ENCODE measurements around the gene TRIM33. TPM values are rescaled to one million over a fixed set of nuclear protein-coding genes. Genes with fewer than 3 reads are reported as not detected.

The TRIM33 gene
- total RNA-seq, 1 experiment from 2014 or later, result 53.8 TPM

DNA sequence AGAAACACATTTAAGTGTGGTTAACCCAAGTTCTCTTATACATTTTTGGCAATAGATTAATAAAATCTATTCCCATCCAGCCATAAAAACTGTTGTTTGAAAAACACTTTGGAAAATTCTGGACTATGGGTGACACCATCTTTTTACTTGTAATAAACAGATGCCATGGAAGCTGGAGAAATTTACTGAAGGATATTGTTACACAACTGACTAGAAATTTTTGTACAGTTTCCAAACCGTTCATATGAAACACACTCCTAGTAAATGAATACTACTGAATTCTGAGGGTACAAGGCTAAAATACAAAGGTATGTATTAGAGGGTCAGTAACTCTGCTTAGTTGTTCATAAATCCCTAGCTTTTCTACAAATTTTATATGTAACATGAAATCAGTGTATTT, 48.7 kb downstream of the TRIM33 start:
- Histone ChIP-seq H3T11ph (ENCODE audit: low read length) (no peak overlapping the region), H3K23ac (ENCODE audit: insufficient read length, low read depth, low read length) (no peak overlapping the region), H3K9me3 (ENCODE audit: control insufficient read depth, low read depth, low read length) (no peaks in the 10 kb centered on the region), H3K79me2 (ENCODE audit: insufficient read depth, low read length) (peaks cover 6% of the 10 kb centered on the region; the same call in 1 of the 2 replicates), H3K4me2 (ENCODE audit: insufficient read depth, insufficient read length, low read length) (no peak overlapping the region), H4K91ac (ENCODE audit: insufficient read length, low read depth, low read length) (no peak overlapping the region), H2BK12ac (ENCODE audit: insufficient read length, low read depth, low read length) (no peak overlapping the region), H3K18ac (ENCODE audit: insufficient read length, low read depth, low read length) (no peak overlapping the region), H2BK15ac (ENCODE audit: low read depth, low read length) (no peak overlapping the region), H3K14ac (ENCODE audit: insufficient read depth, low read length) (no peak overlapping the region), H3K79me1 (ENCODE audit: insufficient read depth, low read depth, low read length, poor library complexity, severe bottlenecking) (peaks cover 6% of the 10 kb centered on the region), H3K4ac (ENCODE audit: low read depth, low read length) (no peak overlapping the region), H3K4me1 (ENCODE audit: insufficient read depth, low read length) (no peaks in the 10 kb centered on the region), H3K56ac (ENCODE audit: insufficient read length, low read depth, low read length) (no peak overlapping the region), H2AK5ac (ENCODE audit: insufficient read length, low read length) (no peak overlapping the region), H3K27ac (ENCODE audit: insufficient read length, low read depth, low read length) (no peak overlapping the region), H2BK20ac (ENCODE audit: low read depth, low read length, poor library complexity, severe bottlenecking) (no peak overlapping the region), H2BK5ac (ENCODE audit: insufficient read length, low read length) (no peak overlapping the region), H4K5ac (ENCODE audit: insufficient read length, low read depth, low read length) (no peak overlapping the region), H4K8ac (replicated peaks; ENCODE audit: insufficient read length, low read depth, low read length) (no peak overlapping the region), H3K23me2 (ENCODE audit: insufficient read length, low read depth, low read length, poor library complexity, severe bottlenecking) (no peaks in the 10 kb centered on the region), H4K20me1 (ENCODE audit: control insufficient read depth, insufficient read depth, insufficient read length) (no peaks in the 10 kb centered on the region), H2BK120ac (ENCODE audit: low read depth, low read length, poor library complexity, severe bottlenecking) (no peak overlapping the region), H2AFZ (ENCODE audit: low read length) (no peak overlapping the region), H3K27me3 (ENCODE audit: insufficient read depth, low read length) (no peaks in the 10 kb centered on the region), H3K9ac (ENCODE audit: extremely low read depth, insufficient read length, low read length) (no peak overlapping the region)
- Mint-ChIP-seq H3K27me3 (ENCODE audit: low read depth) (no peaks in the 10 kb centered on the region), H3K4me3 (no peak overlapping the region), H3K36me3 (ENCODE audit: insufficient read depth in 1 of 3, low read depth in 3 of 3) (peaks cover 6 to 27% (median 6%) of the 10 kb centered on the region in 3 experiments; a peak in 6 of 7 replicates), H3K4me1 (peaks cover 40 to 44% of the 10 kb centered on the region in 2 experiments), H3K27ac (no peak overlapping the region), H3K9me3 (no peaks in the 10 kb centered on the region)
- no peak for TF ChIP-seq CTCF (conservative IDR thresholded peaks at IDR 0.05)
- no peak for DNase-seq
- WGBS (ENCODE audit: extremely low coverage, insufficient read length, low lambda C conversion rate), result no CpG with 5 or more reads among the region's 1 CpG

Data from H9 (cell line).